Measurements from ENCODE around the gene PKD1L1.

DNA sequence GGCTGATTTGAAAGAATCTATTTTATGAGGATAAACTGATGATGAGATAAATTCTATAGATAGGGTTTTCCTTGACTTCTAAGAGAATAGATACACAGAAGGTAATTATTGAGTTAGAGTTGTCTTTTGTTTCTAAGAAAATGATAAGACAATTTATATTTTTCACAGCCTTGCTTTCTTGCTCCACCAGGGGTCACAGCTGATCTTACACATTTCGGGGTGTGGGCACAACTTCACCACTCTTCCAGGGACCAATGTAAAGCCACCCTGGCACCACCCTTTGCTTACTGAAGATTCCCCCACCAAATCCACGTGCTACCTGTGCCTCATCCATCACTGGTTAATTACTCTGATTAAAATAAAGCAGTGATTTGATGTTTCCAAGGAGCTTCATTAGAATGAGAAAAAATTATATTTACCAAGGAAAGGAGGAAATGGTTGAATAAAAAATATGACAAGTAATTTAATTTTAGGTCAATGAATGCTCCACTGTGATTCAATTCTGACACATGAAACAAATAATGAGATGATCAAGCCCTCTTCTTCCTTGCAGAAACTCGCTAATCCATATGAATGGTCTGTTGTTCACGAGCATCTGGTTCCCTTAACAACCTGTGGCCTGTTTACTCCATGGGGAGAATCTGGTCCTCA lies 189.1 kb downstream of the PKD1L1 start:
- TF ChIP-seq ZNF317 (CRISPR knock-in tag; IDR thresholded peaks at IDR 0.05; ENCODE audit: borderline replicate concordance, low read depth), result no peak
- no peak for TF ChIP-seq ELF4 (CRISPR knock-in tag; IDR thresholded peaks at IDR 0.05; ENCODE audit: low read depth)
- TF ChIP-seq, protein P1, sequence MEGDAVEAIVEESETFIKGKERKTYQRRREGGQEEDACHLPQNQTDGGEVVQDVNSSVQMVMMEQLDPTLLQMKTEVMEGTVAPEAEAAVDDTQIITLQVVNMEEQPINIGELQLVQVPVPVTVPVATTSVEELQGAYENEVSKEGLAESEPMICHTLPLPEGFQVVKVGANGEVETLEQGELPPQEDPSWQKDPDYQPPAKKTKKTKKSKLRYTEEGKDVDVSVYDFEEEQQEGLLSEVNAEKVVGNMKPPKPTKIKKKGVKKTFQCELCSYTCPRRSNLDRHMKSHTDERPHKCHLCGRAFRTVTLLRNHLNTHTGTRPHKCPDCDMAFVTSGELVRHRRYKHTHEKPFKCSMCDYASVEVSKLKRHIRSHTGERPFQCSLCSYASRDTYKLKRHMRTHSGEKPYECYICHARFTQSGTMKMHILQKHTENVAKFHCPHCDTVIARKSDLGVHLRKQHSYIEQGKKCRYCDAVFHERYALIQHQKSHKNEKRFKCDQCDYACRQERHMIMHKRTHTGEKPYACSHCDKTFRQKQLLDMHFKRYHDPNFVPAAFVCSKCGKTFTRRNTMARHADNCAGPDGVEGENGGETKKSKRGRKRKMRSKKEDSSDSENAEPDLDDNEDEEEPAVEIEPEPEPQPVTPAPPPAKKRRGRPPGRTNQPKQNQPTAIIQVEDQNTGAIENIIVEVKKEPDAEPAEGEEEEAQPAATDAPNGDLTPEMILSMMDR (IDR thresholded peaks at IDR 0.05), result no peak
- TF ChIP-seq, protein P2, sequence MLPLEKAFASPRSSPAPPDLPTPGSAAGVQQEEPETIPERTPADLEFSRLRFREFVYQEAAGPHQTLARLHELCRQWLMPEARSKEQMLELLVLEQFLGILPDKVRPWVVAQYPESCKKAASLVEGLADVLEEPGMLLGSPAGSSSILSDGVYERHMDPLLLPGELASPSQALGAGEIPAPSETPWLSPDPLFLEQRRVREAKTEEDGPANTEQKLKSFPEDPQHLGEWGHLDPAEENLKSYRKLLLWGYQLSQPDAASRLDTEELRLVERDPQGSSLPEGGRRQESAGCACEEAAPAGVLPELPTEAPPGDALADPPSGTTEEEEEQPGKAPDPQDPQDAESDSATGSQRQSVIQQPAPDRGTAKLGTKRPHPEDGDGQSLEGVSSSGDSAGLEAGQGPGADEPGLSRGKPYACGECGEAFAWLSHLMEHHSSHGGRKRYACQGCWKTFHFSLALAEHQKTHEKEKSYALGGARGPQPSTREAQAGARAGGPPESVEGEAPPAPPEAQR (CRISPR knock-in tag; IDR thresholded peaks at IDR 0.05), result no peak
- TF ChIP-seq, protein P3, sequence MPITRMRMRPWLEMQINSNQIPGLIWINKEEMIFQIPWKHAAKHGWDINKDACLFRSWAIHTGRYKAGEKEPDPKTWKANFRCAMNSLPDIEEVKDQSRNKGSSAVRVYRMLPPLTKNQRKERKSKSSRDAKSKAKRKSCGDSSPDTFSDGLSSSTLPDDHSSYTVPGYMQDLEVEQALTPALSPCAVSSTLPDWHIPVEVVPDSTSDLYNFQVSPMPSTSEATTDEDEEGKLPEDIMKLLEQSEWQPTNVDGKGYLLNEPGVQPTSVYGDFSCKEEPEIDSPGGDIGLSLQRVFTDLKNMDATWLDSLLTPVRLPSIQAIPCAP (CRISPR knock-in tag; IDR thresholded peaks at IDR 0.05), result no peak
- no peak for TF ChIP-seq CREB1 (CRISPR knock-in tag; IDR thresholded peaks at IDR 0.05)
